HL-60 (cell line): ENCODE measurements around the gene DDX49.

Experiments
- GABPA ChIP-seq: IDR thresholded peaks from 2 replicates; pipeline ENCODE4 v1.6.1; 2012; ENCODE audit warnings: low read depth
- POLR2AphosphoS5 ChIP-seq: IDR thresholded peaks from 2 replicates; pipeline ENCODE4 v1.6.1; 2012; ENCODE audit warnings: low read depth
- TF ChIP-seq, protein P1 (sequence below): IDR thresholded peaks from one replicate; pipeline ENCODE4 v1.5.1; 2011; ENCODE audit warnings: low read length, control low read depth, inconsistent platforms; ENCODE audit not compliant: insufficient read depth
- TF ChIP-seq, protein P2 (sequence below): IDR thresholded peaks from 2 replicates; pipeline ENCODE4 v1.6.1; 2012; ENCODE audit warnings: low read depth; ENCODE audit not compliant: insufficient replicate concordance

DNA sequence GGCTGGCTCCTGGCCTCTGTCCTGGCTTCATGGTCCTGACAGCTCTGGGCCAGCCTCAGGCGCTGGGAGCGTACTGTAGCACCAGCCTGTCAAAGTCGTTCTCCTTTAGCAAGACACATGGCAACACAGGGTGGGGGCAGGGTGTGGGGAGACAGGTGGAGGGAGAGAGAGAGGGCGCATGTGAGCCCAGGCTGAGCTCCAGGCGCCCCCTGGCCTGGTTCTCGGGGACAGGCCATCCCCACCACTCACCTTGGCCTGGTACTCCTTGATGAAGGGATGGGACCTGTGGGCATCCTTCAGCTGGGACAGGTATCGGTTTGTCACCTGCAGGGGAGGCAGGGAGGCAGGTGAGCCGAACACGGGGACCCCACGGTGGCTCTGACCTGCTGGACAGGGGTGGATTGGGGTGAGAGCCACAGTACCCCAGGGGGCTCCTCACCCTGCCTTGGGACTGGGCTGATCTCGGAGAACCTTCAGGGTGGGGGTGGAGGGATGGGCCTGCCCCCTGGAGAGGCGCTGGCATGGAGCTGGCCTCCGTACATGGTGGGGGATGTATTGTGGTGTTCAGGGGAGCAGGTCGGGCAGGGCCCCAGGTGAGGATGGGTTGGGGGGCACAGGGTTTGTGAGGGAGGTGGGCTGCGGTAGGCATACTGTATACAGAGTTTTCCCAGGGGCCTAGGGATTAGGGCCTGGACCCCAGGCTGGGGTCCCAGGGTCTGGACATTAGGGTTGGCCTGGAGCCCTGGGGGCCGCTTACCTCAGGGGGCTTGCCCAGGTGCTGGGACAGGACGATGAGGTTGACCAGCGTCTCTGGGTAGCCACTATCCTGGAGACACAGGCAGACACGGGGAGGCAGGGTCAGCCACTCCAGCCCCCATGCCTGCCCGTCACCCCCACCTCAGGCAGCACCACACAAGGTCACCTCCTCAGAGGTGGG lies 19.6 kb upstream of the DDX49 start:
- TF ChIP-seq, protein P1, sequence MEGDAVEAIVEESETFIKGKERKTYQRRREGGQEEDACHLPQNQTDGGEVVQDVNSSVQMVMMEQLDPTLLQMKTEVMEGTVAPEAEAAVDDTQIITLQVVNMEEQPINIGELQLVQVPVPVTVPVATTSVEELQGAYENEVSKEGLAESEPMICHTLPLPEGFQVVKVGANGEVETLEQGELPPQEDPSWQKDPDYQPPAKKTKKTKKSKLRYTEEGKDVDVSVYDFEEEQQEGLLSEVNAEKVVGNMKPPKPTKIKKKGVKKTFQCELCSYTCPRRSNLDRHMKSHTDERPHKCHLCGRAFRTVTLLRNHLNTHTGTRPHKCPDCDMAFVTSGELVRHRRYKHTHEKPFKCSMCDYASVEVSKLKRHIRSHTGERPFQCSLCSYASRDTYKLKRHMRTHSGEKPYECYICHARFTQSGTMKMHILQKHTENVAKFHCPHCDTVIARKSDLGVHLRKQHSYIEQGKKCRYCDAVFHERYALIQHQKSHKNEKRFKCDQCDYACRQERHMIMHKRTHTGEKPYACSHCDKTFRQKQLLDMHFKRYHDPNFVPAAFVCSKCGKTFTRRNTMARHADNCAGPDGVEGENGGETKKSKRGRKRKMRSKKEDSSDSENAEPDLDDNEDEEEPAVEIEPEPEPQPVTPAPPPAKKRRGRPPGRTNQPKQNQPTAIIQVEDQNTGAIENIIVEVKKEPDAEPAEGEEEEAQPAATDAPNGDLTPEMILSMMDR: no peak
- TF ChIP-seq POLR2AphosphoS5 (no peak), GABPA (no peak)
- TF ChIP-seq, protein P2, sequence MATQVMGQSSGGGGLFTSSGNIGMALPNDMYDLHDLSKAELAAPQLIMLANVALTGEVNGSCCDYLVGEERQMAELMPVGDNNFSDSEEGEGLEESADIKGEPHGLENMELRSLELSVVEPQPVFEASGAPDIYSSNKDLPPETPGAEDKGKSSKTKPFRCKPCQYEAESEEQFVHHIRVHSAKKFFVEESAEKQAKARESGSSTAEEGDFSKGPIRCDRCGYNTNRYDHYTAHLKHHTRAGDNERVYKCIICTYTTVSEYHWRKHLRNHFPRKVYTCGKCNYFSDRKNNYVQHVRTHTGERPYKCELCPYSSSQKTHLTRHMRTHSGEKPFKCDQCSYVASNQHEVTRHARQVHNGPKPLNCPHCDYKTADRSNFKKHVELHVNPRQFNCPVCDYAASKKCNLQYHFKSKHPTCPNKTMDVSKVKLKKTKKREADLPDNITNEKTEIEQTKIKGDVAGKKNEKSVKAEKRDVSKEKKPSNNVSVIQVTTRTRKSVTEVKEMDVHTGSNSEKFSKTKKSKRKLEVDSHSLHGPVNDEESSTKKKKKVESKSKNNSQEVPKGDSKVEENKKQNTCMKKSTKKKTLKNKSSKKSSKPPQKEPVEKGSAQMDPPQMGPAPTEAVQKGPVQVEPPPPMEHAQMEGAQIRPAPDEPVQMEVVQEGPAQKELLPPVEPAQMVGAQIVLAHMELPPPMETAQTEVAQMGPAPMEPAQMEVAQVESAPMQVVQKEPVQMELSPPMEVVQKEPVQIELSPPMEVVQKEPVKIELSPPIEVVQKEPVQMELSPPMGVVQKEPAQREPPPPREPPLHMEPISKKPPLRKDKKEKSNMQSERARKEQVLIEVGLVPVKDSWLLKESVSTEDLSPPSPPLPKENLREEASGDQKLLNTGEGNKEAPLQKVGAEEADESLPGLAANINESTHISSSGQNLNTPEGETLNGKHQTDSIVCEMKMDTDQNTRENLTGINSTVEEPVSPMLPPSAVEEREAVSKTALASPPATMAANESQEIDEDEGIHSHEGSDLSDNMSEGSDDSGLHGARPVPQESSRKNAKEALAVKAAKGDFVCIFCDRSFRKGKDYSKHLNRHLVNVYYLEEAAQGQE: no peak
